Neural progenitor cell (in vitro differentiated cells): ENCODE data around the gene TEX101.
"Not testable (repeated sequence)": the region's sequence is repeated elsewhere in the genome, so short reads cannot be mapped to it uniquely, and the experiment has no call there.

Experiments
- CTCF ChIP-seq: fragments of 200-600 bp; sonication (generic); IDR thresholded peaks from 2 replicates; pipeline ENCODE4 v1.5.1; 2017; ENCODE audit warnings: antibody characterized with exemption, mild to moderate bottlenecking
- EZH2 ChIP-seq: fragments of 200-600 bp; sonication (generic); IDR thresholded peaks from 2 replicates; pipeline ENCODE4 v1.6.1; 2017; ENCODE audit warnings: antibody characterized with exemption, mild to moderate bottlenecking, moderate library complexity

- TF ChIP-seq EZH2, CTCF: not testable (repeated sequence)
These were observed 37.1 kb upstream of the TEX101 start for GRCh38 chr19:43377624-43378023.
